PFSK-1 (cell line): Measurements from ENCODE around the gene MTUS2.

Experiments used
- FOXP2 ChIP-seq: optimal IDR thresholded peaks from 2 replicates; pipeline ENCODE3; 2011; ENCODE audit warnings: borderline replicate concordance, control low read depth, inconsistent platforms; ENCODE audit not compliant: insufficient read depth; ENCODE audit errors: extremely low read length, extremely low read depth
- POLR2AphosphoS5 ChIP-seq: IDR thresholded peaks from 2 replicates; pipeline ENCODE4 v1.6.1; 2012; ENCODE audit warnings: low read depth, mild to moderate bottlenecking, control low read depth, low read length, moderate library complexity
- SIN3A ChIP-seq: IDR thresholded peaks from 2 replicates; pipeline ENCODE4 v1.6.1; 2012; ENCODE audit warnings: mild to moderate bottlenecking, low read length, moderate library complexity, borderline replicate concordance; ENCODE audit not compliant: insufficient read depth
- TAF1 ChIP-seq: IDR thresholded peaks from 2 replicates; pipeline ENCODE4 v1.6.1; 2012; ENCODE audit warnings: low read length, control low read depth, borderline replicate concordance; ENCODE audit not compliant: insufficient read depth
- TF ChIP-seq, protein P1 (sequence below), 2 experiments: IDR thresholded peaks; 2 replicates each; pipeline versions ENCODE4 v1.6.1 to v1.8.0; 2011 to 2012; ENCODE audit warnings: low read depth in 2 of 2, low read length in 2 of 2, control low read depth in 1 of 2, inconsistent platforms in 1 of 2, mild to moderate bottlenecking in 1 of 2, moderate library complexity in 1 of 2; ENCODE audit not compliant: insufficient read depth in 1 of 2

Gene MTUS2

DNA sequence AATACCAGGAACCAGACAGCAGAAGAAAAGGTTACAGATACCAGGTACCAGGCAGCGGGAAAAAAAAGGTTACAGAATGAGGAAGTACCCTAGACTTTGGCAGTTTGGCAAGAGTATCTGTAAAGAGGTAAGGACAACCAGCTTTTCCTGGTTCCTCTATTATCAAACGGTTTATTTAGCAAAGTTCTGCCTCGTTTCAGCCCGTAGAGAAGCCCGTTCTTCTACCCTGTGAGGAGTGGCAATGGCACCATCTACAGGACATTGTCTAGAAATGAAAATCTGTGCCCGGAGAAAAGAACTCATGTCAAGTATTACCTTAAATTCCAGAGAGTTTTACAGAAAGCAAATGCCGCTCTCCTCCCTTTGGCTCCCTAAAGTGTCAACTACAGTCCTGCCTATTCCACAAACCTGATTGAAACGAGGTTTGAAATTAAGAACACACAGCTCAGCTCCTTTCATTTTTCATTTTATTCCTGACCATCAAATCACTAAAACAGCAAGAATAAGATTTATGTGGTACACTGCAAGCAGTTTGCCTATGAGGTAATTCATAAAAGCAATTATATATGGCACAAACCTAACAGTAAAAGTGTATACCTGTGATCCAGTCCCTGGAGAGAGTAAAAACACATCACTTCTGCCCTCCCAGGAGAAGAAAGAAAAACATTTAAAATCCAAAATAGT lies 549.1 kb downstream of the MTUS2 start:
- TF ChIP-seq FOXP2 (no peak), SIN3A (no peak), TAF1 (no peak), POLR2AphosphoS5 (no peak)
- TF ChIP-seq, protein P1, sequence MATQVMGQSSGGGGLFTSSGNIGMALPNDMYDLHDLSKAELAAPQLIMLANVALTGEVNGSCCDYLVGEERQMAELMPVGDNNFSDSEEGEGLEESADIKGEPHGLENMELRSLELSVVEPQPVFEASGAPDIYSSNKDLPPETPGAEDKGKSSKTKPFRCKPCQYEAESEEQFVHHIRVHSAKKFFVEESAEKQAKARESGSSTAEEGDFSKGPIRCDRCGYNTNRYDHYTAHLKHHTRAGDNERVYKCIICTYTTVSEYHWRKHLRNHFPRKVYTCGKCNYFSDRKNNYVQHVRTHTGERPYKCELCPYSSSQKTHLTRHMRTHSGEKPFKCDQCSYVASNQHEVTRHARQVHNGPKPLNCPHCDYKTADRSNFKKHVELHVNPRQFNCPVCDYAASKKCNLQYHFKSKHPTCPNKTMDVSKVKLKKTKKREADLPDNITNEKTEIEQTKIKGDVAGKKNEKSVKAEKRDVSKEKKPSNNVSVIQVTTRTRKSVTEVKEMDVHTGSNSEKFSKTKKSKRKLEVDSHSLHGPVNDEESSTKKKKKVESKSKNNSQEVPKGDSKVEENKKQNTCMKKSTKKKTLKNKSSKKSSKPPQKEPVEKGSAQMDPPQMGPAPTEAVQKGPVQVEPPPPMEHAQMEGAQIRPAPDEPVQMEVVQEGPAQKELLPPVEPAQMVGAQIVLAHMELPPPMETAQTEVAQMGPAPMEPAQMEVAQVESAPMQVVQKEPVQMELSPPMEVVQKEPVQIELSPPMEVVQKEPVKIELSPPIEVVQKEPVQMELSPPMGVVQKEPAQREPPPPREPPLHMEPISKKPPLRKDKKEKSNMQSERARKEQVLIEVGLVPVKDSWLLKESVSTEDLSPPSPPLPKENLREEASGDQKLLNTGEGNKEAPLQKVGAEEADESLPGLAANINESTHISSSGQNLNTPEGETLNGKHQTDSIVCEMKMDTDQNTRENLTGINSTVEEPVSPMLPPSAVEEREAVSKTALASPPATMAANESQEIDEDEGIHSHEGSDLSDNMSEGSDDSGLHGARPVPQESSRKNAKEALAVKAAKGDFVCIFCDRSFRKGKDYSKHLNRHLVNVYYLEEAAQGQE (IDR thresholded peaks at IDR 0.05; ENCODE audit: insufficient read depth in 1 of 2, low read depth in 2 of 2, low read length in 2 of 2) = no peak

DNA sequence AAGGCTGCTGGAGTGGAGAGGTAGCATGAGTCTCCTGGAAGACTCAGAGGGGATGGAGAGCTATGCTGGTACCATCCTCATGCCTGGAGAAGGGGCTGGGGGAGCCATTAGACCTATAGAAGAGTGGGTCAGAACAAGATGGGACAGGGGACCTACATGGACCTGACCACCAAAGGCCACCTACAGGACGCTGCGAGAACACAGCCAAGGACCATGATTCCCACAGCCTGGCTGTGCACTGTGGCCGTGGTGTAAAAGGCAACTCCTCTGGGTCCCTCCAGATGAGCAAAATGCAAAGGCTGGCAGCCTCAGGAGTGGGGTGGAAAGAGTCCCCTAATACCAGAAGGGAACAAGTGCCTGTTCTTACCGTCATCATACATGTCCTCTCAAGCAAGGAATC lies 559.1 kb downstream of the MTUS2 start:
- TF ChIP-seq TAF1 = no peak
- TF ChIP-seq, protein P1 (IDR thresholded peaks at IDR 0.05; ENCODE audit: insufficient read depth in 1 of 2, low read depth in 2 of 2, low read length in 2 of 2) = no peak
- TF ChIP-seq FOXP2 = no peak
- no peak for TF ChIP-seq SIN3A
- no peak for TF ChIP-seq POLR2AphosphoS5

DNA sequence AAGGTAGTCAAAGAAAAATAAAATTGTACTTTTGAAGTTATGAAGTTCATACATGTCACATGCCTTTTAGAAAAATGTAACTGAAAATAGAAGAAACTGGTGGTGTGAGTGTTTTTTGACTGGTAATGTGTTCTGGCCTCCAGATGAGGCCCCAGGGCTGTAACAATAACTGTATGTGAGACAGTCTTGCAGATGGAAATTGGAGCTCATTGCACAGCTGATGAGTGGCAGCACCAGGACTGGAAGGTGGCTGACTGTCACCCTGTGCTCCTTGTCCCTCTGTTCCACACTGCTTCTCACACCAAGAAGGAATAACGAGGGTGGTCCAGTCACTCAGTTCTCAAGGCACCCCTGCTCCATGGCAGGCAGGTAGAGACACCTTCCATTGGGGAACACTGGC lies 559.7 kb downstream of the MTUS2 start:
- TF ChIP-seq SIN3A = no peak

DNA sequence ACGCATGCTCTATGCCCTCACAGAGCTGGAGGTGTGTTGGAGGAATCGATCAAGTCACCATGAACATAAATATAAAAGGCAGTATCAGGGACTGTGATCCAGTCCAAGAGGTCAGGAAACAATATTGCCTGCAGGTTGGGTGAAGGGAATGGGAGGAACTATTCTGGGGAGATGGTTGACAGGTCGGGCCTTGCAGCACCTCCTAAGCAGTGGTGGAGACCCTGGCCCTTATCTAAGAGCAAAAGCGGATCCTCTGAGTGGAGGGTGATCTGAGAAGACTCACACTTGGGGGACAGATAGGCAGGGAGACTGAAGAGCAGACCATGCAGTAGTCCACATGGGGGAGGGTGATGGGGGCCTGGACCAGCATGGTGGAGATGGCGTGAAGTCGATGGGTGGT lies 561.9 kb downstream of the MTUS2 start:
- TF ChIP-seq TAF1 = no peak
- TF ChIP-seq SIN3A = no peak
- TF ChIP-seq, protein P1 (IDR thresholded peaks at IDR 0.05; ENCODE audit: insufficient read depth in 1 of 2, low read depth in 2 of 2, low read length in 2 of 2) = no peak
- TF ChIP-seq FOXP2 = no peak
- no peak for TF ChIP-seq POLR2AphosphoS5

DNA sequence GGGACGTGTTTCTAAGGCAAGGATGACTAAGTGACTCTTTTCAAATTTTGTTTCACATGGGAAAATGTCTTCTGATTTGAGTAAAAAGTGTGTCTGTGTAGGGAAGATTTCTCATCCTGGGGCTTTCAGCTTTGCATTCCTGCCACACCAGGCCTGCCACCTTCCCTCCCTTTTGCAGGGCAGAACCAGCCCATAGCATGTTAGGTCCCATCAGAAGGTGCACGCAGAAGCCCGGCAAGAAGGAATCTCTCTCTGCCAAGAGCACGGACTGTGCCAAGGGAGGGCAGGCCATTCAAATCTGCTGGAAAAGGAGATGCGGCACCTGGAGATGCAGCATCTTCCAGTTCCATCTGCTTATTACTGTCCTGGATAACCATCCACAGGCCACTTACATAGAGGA lies 563.3 kb downstream of the MTUS2 start:
- TF ChIP-seq, protein P1 (IDR thresholded peaks at IDR 0.05; ENCODE audit: insufficient read depth in 1 of 2, low read depth in 2 of 2, low read length in 2 of 2) = no peak
- TF ChIP-seq POLR2AphosphoS5 (no peak), SIN3A (no peak), FOXP2 (no peak), TAF1 (no peak)
